Stomach (tissue), 4 donors: ENCODE results near the gene KRT14.

ENCODE experiments used
- EP300 ChIP-seq: sonication (generic); formaldehyde crosslinking; IDR thresholded peaks from one replicate; pipeline ENCODE4 v1.6.1; 2017; ENCODE audit warnings: antibody characterized with exemption
- TF ChIP-seq, protein P1 (sequence below), 7 experiments: fragments of 450-650 bp in 4 of 7; fragments of 200-600 bp in 3 of 7; sonication (generic) in 3 of 7; IDR thresholded peaks; one replicate each; pipeline ENCODE4 v1.5.1; 2016 to 2019; ENCODE audit warnings: antibody characterized with exemption in 7 of 7, control low read depth in 2 of 7, mild to moderate bottlenecking in 1 of 7

GRCh38 chr17:41556931-41557330, 29.8 kb downstream of the KRT14 start:
- TF ChIP-seq EP300: no peak
- TF ChIP-seq, protein P1, sequence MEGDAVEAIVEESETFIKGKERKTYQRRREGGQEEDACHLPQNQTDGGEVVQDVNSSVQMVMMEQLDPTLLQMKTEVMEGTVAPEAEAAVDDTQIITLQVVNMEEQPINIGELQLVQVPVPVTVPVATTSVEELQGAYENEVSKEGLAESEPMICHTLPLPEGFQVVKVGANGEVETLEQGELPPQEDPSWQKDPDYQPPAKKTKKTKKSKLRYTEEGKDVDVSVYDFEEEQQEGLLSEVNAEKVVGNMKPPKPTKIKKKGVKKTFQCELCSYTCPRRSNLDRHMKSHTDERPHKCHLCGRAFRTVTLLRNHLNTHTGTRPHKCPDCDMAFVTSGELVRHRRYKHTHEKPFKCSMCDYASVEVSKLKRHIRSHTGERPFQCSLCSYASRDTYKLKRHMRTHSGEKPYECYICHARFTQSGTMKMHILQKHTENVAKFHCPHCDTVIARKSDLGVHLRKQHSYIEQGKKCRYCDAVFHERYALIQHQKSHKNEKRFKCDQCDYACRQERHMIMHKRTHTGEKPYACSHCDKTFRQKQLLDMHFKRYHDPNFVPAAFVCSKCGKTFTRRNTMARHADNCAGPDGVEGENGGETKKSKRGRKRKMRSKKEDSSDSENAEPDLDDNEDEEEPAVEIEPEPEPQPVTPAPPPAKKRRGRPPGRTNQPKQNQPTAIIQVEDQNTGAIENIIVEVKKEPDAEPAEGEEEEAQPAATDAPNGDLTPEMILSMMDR (IDR thresholded peaks at IDR 0.05): no peak
